K562 (cell line): ENCODE measurements around the gene GNAQ.

Experiments used
- HNRNPK ChIP-seq: fragments of 200-400 bp; formaldehyde crosslinking; IDR thresholded peaks from one replicate; pipeline ENCODE4 v1.6.1; 2018; ENCODE audit warnings: mild to moderate bottlenecking, low read depth, low read length; ENCODE audit not compliant: poor library complexity, severe bottlenecking
- HNRNPUL1 ChIP-seq: fragments of 200-400 bp; formaldehyde crosslinking; IDR thresholded peaks from 2 replicates; pipeline ENCODE4 v1.6.1; 2017; ENCODE audit warnings: low read length
- MYC ChIP-seq, 2 experiments: fragments of 250-450 bp in 1 of 2; sonication (Bioruptor Pico) in 1 of 2; IDR thresholded peaks; 2 replicates each; pipeline versions ENCODE4 v1.5.1 to v1.6.1; 2012 to 2021; ENCODE audit warnings: low read depth in 2 of 2, borderline replicate concordance in 1 of 2, improper control_type of control experiment in 1 of 2, low read length in 1 of 2, mild to moderate bottlenecking in 1 of 2, moderate library complexity in 1 of 2
- NR2C2 ChIP-seq, 2 experiments: fragments of 200-800 bp in 1 of 2; sonication (Bioruptor generic) in 1 of 2; sonication (generic) in 1 of 2; formaldehyde crosslinking in 1 of 2; IDR thresholded peaks; 2 replicates each; pipeline versions ENCODE4 v1.6.1 to v1.8.0; 2016 to 2022; ENCODE audit warnings: mild to moderate bottlenecking in 1 of 2, missing compliant biosample characterization in 1 of 2, missing genetic modification characterization in 1 of 2, missing genetic modification reagents in 1 of 2
- PHF8 ChIP-seq: fragments of 200-600 bp; sonication (generic); IDR thresholded peaks from 2 replicates; pipeline ENCODE4 v1.6.1; 2012; ENCODE audit warnings: mixed run types, mild to moderate bottlenecking, inconsistent platforms, low read length, moderate library complexity, borderline replicate concordance

GRCh38 chr9:77729177-77729576 lies 302.4 kb downstream of the GNAQ start:
- TF ChIP-seq HNRNPUL1: no peak
- TF ChIP-seq PHF8: no peak
- no peak for TF ChIP-seq NR2C2 (CRISPR knock-in tag; IDR thresholded peaks at IDR 0.05)
- TF ChIP-seq NR2C2 (tag; IDR thresholded peaks at IDR 0.05): no peak
- no peak for TF ChIP-seq HNRNPK
- no peak for TF ChIP-seq MYC (IDR thresholded peaks at IDR 0.05; ENCODE audit: low read depth, low read length)
- TF ChIP-seq MYC (CRISPR knock-in tag; IDR thresholded peaks at IDR 0.05; ENCODE audit: borderline replicate concordance, low read depth): no peak
